ENCODE measurements around the gene AURKA. TPM values are rescaled to one million over a fixed set of nuclear protein-coding genes. Genes with fewer than 3 reads are reported as not detected.

AURKA gene
- total and polyA plus RNA-seq, 9 of the 15 experiments (the other 6 are each of a cell fraction or from before 2014, with no cell fraction given), result 72.7 to 162 (median 113) TPM

DNA sequence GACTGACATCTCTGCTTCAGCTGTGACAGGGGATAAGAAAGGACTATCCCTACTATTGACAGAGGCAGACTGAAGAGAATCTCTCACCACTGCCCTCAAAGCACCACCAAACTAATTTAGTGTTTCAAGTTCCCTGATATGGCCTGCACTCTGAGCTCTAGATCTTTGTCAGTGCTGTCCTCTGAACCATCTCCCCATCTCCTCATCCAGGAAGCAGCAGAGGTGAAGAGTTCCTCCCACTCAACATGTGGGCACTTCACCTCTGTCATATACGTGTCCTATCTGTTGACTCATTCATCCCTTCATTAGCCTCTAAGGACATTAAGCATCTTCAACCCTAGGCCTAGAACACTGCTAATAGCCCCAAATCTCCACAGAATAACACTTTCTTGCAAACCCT is 19.2 kb downstream of the AURKA start (continued):
- TF ChIP-seq, protein P1, sequence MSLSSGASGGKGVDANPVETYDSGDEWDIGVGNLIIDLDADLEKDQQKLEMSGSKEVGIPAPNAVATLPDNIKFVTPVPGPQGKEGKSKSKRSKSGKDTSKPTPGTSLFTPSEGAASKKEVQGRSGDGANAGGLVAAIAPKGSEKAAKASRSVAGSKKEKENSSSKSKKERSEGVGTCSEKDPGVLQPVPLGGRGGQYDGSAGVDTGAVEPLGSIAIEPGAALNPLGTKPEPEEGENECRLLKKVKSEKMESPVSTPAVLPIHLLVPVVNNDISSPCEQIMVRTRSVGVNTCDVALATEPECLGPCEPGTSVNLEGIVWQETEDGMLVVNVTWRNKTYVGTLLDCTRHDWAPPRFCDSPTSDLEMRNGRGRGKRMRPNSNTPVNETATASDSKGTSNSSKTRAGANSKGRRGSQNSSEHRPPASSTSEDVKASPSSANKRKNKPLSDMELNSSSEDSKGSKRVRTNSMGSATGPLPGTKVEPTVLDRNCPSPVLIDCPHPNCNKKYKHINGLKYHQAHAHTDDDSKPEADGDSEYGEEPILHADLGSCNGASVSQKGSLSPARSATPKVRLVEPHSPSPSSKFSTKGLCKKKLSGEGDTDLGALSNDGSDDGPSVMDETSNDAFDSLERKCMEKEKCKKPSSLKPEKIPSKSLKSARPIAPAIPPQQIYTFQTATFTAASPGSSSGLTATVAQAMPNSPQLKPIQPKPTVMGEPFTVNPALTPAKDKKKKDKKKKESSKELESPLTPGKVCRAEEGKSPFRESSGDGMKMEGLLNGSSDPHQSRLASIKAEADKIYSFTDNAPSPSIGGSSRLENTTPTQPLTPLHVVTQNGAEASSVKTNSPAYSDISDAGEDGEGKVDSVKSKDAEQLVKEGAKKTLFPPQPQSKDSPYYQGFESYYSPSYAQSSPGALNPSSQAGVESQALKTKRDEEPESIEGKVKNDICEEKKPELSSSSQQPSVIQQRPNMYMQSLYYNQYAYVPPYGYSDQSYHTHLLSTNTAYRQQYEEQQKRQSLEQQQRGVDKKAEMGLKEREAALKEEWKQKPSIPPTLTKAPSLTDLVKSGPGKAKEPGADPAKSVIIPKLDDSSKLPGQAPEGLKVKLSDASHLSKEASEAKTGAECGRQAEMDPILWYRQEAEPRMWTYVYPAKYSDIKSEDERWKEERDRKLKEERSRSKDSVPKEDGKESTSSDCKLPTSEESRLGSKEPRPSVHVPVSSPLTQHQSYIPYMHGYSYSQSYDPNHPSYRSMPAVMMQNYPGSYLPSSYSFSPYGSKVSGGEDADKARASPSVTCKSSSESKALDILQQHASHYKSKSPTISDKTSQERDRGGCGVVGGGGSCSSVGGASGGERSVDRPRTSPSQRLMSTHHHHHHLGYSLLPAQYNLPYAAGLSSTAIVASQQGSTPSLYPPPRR (CRISPR knock-in tag; IDR thresholded peaks at IDR 0.05; ENCODE audit: borderline replicate concordance), result no peak
- TF ChIP-seq ZNF239 (CRISPR knock-in tag; IDR thresholded peaks at IDR 0.05), result peak; percentile 98
- no peak for TF ChIP-seq ZNF347 (CRISPR knock-in tag; IDR thresholded peaks at IDR 0.05; ENCODE audit: low read depth)
- TF ChIP-seq, protein P2, sequence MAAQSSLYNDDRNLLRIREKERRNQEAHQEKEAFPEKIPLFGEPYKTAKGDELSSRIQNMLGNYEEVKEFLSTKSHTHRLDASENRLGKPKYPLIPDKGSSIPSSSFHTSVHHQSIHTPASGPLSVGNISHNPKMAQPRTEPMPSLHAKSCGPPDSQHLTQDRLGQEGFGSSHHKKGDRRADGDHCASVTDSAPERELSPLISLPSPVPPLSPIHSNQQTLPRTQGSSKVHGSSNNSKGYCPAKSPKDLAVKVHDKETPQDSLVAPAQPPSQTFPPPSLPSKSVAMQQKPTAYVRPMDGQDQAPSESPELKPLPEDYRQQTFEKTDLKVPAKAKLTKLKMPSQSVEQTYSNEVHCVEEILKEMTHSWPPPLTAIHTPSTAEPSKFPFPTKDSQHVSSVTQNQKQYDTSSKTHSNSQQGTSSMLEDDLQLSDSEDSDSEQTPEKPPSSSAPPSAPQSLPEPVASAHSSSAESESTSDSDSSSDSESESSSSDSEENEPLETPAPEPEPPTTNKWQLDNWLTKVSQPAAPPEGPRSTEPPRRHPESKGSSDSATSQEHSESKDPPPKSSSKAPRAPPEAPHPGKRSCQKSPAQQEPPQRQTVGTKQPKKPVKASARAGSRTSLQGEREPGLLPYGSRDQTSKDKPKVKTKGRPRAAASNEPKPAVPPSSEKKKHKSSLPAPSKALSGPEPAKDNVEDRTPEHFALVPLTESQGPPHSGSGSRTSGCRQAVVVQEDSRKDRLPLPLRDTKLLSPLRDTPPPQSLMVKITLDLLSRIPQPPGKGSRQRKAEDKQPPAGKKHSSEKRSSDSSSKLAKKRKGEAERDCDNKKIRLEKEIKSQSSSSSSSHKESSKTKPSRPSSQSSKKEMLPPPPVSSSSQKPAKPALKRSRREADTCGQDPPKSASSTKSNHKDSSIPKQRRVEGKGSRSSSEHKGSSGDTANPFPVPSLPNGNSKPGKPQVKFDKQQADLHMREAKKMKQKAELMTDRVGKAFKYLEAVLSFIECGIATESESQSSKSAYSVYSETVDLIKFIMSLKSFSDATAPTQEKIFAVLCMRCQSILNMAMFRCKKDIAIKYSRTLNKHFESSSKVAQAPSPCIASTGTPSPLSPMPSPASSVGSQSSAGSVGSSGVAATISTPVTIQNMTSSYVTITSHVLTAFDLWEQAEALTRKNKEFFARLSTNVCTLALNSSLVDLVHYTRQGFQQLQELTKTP (IDR thresholded peaks at IDR 0.05; ENCODE audit: low read depth in 1 of 2, partially characterized antibody in 2 of 2), result no peak
- no peak for TF ChIP-seq SIN3B (IDR thresholded peaks at IDR 0.05; ENCODE audit: low read depth)
- no peak for TF ChIP-seq ZNF143 (CRISPR knock-in tag; IDR thresholded peaks at IDR 0.05)
- TF ChIP-seq SUPT5H (IDR thresholded peaks at IDR 0.05), result 0 out of 2 replicates have a peak, but pooled peaks have one; percentile 16
- no peak for TF ChIP-seq ZNF184 (CRISPR knock-in tag; IDR thresholded peaks at IDR 0.05)
- TF ChIP-seq, protein P3, sequence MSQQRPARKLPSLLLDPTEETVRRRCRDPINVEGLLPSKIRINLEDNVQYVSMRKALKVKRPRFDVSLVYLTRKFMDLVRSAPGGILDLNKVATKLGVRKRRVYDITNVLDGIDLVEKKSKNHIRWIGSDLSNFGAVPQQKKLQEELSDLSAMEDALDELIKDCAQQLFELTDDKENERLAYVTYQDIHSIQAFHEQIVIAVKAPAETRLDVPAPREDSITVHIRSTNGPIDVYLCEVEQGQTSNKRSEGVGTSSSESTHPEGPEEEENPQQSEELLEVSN (IDR thresholded peaks at IDR 0.05; ENCODE audit: borderline replicate concordance in 1 of 2, extremely low read depth in 1 of 2, insufficient read depth in 1 of 2, insufficient read length in 1 of 2, low read depth in 1 of 2, low read length in 1 of 2, poor library complexity in 1 of 2, severe bottlenecking in 1 of 2), result no peak
- TF ChIP-seq, protein P4, sequence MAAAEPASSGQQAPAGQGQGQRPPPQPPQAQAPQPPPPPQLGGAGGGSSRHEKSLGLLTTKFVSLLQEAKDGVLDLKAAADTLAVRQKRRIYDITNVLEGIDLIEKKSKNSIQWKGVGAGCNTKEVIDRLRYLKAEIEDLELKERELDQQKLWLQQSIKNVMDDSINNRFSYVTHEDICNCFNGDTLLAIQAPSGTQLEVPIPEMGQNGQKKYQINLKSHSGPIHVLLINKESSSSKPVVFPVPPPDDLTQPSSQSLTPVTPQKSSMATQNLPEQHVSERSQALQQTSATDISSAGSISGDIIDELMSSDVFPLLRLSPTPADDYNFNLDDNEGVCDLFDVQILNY (CRISPR knock-in tag; IDR thresholded peaks at IDR 0.05), result no peak
- TF ChIP-seq SMARCA5 (IDR thresholded peaks at IDR 0.05), result no peak
- TF ChIP-seq CTBP1 (IDR thresholded peaks at IDR 0.05; ENCODE audit: borderline replicate concordance), result peak; percentile 69
- no peak for TF ChIP-seq NR1H2 (CRISPR knock-in tag; IDR thresholded peaks at IDR 0.05)
- TF ChIP-seq ZKSCAN8 (CRISPR knock-in tag; IDR thresholded peaks at IDR 0.05), result no peak
- TF ChIP-seq ZNF174 (CRISPR knock-in tag; IDR thresholded peaks at IDR 0.05), result no peak
- TF ChIP-seq, protein P5, sequence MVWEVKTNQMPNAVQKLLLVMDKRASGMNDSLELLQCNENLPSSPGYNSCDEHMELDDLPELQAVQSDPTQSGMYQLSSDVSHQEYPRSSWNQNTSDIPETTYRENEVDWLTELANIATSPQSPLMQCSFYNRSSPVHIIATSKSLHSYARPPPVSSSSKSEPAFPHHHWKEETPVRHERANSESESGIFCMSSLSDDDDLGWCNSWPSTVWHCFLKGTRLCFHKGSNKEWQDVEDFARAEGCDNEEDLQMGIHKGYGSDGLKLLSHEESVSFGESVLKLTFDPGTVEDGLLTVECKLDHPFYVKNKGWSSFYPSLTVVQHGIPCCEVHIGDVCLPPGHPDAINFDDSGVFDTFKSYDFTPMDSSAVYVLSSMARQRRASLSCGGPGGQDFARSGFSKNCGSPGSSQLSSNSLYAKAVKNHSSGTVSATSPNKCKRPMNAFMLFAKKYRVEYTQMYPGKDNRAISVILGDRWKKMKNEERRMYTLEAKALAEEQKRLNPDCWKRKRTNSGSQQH (CRISPR knock-in tag; IDR thresholded peaks at IDR 0.05), result no peak
- no peak for TF ChIP-seq HLTF (IDR thresholded peaks at IDR 0.05)

Data from K562 (cell line).